22Rv1 (cell line): Measurements from ENCODE around the gene ZBTB1.

ENCODE experiments used
- H3K27ac ChIP-seq: fragments of 450-650 bp; 2 replicates; pipeline ENCODE4 v1.5.1; 2017
- ZFX ChIP-seq: fragments of 450-650 bp; IDR thresholded peaks from 2 replicates; pipeline ENCODE4 v1.6.1; 2017; ENCODE audit warnings: antibody characterized with exemption, borderline replicate concordance
- TF ChIP-seq, protein P1 (sequence below): fragments of 450-650 bp; IDR thresholded peaks from 2 replicates; pipeline ENCODE4 v1.5.1; 2017; ENCODE audit warnings: mild to moderate bottlenecking

Gene ZBTB1, protein sequence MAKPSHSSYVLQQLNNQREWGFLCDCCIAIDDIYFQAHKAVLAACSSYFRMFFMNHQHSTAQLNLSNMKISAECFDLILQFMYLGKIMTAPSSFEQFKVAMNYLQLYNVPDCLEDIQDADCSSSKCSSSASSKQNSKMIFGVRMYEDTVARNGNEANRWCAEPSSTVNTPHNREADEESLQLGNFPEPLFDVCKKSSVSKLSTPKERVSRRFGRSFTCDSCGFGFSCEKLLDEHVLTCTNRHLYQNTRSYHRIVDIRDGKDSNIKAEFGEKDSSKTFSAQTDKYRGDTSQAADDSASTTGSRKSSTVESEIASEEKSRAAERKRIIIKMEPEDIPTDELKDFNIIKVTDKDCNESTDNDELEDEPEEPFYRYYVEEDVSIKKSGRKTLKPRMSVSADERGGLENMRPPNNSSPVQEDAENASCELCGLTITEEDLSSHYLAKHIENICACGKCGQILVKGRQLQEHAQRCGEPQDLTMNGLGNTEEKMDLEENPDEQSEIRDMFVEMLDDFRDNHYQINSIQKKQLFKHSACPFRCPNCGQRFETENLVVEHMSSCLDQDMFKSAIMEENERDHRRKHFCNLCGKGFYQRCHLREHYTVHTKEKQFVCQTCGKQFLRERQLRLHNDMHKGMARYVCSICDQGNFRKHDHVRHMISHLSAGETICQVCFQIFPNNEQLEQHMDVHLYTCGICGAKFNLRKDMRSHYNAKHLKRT

DNA sequence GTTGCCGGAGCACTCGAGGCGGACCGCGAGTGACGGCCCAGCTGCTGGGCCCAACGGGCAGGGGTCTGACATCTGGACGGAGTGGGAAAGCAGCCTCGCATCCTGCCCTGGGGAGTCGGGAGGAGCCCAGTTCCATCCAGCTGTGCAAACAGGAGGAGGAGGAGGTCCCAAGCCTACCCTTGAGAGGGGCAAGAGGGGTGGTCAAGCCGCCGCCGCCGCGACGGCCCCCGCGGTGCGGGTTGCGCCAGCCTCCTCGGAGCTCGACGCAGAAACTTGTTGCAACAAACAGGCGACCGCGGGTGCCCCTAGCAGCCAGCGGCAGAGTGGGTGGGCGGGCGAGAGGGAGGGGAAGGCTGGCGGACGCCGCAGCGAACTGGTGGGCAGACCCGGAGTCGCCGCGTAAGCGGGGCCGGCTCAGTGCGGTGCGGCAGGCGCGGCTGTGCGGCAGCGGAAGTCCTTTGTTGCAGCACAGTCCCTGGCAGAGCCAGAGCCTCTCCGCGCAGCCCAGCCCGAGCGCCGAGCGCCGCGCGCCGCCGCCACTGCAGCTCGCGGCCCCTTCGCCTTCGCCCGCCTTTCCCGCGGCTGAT is at the start of gene ZBTB1:
TSS of gene ZBTB1 (plus strand) at position 461 of the 587 bp plus-strand sequence. CDS start 16,735 bp downstream, outside the sequence.
- peak within 1 kb of the TSS; percentile 99 for H3K27ac ChIP-seq
- TF ChIP-seq, protein P1, sequence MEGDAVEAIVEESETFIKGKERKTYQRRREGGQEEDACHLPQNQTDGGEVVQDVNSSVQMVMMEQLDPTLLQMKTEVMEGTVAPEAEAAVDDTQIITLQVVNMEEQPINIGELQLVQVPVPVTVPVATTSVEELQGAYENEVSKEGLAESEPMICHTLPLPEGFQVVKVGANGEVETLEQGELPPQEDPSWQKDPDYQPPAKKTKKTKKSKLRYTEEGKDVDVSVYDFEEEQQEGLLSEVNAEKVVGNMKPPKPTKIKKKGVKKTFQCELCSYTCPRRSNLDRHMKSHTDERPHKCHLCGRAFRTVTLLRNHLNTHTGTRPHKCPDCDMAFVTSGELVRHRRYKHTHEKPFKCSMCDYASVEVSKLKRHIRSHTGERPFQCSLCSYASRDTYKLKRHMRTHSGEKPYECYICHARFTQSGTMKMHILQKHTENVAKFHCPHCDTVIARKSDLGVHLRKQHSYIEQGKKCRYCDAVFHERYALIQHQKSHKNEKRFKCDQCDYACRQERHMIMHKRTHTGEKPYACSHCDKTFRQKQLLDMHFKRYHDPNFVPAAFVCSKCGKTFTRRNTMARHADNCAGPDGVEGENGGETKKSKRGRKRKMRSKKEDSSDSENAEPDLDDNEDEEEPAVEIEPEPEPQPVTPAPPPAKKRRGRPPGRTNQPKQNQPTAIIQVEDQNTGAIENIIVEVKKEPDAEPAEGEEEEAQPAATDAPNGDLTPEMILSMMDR = no peak
- TF ChIP-seq ZFX = no peak

DNA sequence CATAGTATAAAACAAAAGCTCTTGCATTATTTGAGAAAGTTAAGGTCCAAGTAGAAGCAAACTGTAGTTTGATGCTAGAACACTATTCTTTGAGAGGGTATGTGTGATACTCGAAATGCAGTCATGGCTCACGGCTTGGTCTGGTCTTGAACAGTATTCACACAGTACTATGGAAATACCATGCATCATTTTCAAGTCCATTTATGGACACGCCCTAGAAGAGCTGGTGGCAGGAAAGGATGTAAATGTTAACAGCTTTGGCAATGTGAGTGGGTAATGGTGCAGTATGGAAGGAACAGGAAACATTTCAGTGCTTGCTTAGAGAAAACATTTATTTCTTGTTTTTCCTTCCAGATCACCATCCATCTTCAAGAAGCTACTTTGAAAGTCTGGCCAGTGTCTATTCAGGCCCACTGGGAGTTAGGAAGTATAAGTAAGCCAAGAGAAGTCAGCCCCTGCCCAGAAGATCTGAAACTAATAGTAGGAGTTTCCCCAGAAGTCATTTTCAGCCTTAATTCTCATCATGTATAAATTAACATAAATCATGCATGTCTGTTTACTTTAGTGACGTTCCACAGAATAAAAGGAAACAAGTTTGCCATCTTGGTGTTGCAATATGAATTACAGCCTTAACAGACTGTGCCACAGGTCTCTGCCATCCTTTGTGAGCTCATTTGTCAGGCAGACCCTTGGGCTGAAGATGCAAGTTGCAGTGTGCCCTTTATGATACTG is 45.0 kb upstream of the ZBTB1 start:
- TF ChIP-seq, protein P1 = no peak
- no peak for TF ChIP-seq ZFX
- H3K27ac ChIP-seq = no peak overlapping the region

DNA sequence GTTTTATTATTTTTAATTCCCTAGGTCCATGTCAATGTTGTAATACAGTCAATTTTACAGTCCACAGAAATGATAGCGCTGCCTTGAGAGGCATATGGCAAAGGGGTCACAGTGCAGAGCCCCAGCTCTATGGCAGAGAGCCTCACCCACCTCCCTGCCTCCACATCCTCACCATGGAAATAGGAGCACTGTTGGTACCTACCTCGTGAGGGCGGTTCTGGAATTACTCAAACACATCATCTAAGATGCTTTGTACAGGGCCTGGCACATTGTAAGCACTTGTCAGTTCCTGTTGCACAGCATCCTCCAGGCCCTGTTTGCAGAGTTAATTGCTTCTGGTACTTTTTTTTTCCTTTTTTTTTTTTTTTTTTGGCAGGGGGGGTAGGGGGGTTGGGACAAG is 43.3 kb upstream of the ZBTB1 start:
- H3K27ac ChIP-seq = no peak overlapping the region
- TF ChIP-seq, protein P1 = no peak
- no peak for TF ChIP-seq ZFX

DNA sequence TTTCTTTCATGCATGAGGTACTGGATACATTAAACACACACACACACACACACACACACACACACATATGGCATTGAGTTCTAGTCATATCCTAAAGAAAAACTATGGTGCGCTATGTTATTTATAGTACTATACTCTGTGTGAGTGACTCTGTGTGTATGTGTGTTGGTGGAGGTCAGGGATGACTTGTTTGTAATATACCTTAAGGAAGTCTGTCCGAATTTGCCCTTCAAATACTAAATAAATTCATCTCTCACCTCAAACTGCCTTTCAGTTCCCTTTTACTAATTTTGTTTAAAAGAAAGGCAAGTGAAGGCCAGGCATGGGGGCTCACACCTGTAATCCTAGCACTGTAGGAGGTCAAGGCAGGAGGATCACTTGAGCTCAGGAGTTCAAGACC is 41.4 kb upstream of the ZBTB1 start:
- TF ChIP-seq ZFX = no peak
- TF ChIP-seq, protein P1 = no peak
- H3K27ac ChIP-seq = no peak overlapping the region

DNA sequence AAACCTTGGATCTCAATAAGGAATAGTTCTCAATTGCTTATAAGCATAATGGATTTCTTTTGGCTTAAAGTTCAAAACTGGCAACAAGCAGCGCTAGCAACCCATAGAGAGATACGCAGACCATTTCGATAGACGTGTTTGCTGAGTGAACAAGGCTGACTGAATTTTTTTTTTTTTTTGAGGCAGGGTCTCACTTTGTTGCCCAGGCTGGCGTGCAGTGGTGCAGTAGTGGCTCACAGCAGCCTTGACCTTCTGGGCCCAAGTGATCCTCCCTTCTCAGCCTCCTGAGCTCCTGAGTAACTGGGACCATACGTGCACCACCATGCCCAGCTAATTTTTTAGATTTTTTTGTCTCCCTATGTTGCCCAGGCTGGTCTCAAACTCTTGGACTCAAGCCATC is 40.7 kb upstream of the ZBTB1 start:
- TF ChIP-seq, protein P1 = no peak
- 0 out of 2 replicates have a peak overlapping the region, but pooled peaks have one; percentile 34 for H3K27ac ChIP-seq

DNA sequence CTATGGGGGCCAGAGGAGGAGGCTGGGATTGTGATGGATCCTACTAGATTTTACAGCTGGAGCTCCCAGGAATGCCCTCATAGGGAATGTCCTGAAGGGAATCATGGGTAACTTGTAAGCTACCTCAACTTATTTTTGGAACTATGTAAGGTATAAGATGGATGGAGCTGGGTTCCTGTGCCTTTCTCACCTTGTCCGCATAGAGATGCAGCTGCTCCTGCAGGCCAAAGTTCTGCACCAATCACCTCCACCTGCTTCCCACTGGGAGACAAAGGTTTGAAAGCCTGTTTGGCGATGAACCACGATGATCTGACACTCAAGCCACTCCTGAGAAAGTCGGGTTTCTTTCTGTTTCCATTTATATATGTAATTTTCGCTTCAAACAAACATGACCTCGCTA is 39.9 kb upstream of the ZBTB1 start:
- TF ChIP-seq ZFX = no peak
- TF ChIP-seq, protein P1 = no peak
- H3K27ac ChIP-seq = peak overlapping the region; percentile 34
